Middle frontal gyrus (tissue), 1 donor: ENCODE data around the gene FOS.

Experiments used
- DNase-seq: peaks from one replicate; pipeline ENCODE4 v3.0.0-alpha.2; 2015; ENCODE audit warnings: low spot score; ENCODE audit errors: extremely low spot score

Gene FOS

DNA sequence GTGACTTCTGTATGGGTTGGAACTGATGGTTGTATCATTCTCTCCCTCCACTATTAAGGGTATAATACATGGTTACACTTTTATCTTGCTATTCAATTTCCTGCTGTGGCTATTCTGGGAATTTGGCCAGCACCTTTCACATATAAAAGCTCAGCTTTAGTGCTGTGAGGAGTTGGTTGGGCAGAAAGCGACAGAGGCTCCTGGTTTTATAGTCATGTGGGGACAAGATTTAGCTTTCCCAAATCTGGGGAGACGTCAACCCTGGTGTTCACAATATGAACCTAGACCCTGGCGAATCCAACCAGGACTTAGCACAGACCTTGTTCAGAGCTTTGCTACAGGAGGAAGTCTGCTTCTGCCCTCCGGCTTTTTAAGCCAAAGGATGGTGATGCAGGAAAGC is 36.5 kb downstream of the FOS start:
- no peak for DNase-seq

DNA sequence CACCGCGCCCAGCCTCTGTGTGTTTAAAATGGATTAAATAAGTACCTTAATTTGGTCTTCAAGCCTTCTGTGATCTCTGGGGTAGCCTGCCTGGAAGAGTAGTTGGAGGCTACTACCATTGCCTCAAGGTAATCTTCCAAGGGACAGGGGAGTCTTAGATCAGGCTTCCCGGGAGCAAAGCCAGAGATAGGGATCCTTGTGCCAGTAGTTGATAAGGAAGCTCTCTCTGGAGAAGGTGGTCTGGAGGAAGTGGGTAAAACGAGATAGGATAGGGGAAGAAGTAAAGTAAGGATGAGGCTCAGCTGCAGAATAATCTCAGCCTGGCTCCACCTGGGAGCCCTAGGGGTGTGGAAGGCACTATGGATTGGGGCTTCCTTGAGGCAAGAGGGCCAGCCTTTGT is 38.5 kb downstream of the FOS start:
- DNase-seq: no peak

DNA sequence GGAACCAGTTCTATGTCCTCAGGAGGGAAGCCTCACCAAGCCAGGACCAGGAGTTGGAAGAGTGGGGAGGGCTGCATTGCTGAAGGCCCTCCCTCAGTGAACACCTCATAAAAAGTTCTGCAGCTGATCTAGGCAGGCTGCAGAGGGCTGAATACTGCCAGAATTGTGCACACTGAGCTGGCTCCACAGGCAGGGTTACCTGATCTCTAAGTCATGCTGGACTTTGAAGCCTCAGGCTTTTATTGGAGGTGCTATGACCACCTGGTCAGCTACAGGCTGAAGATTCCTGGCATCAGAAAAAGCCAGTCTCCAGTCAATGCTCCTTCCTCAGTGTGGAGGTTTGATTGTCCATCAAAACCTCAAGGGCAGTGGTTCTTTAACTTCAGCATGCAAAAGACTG is 39.7 kb downstream of the FOS start:
- no peak for DNase-seq

DNA sequence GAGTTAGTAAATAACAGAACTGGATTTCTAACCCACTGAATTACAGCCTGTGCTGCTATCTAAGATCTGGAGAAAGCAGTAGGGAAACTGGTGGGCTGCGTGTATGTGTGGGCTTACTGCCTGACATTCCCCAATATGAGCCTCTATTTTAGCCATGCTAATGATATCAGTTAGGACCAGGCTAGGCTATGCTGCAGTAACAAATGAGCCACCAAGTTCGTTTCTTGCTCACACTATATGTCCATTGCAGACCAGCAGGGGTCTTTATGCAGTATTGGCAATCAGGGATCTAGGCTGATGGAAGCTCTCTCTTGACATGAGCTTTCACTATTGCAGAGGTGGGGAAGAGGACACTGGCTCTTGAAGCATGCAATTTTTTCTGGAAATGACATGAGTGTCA is 40.4 kb downstream of the FOS start:
- no peak for DNase-seq

DNA sequence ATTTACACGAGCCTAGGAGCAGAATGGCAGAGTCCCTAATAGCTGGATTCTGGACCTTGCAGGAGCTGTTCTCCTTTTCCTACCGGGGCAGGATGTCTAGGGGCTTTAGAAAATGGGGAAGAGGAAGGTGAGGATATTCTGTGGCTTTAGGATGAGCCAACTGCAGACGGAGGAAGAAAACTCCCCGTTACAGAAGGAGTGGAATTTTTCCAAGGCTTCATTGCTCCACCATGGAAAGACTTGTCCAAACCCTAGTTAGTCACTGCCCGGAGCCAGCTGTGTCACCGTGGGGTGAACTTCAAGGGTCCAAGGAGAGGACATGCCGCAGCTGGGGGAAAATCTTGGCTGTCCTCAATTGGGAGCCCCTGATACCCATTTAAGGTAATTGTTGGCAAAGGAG is 41.6 kb downstream of the FOS start:
- DNase-seq: no peak

DNA sequence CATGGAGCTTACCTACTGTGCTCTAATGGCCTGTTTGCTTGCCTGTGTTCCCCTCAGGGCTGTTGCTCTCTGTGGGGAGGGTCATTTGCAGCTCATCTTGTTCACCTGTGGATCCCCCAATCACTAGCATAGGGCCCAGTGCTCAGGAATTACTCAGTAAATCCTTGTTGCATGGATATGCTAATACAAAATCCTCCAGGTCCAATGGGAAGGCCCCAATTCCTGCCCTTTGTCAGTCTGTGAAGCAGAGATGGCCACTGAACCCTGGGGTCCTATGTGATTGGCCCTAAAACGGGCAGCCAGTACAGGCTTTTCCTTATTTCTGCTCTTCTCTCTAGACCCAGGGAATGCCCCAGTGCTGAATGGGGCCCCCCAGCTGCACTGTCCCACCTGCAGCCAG is 44.1 kb downstream of the FOS start:
- no peak for DNase-seq

DNA sequence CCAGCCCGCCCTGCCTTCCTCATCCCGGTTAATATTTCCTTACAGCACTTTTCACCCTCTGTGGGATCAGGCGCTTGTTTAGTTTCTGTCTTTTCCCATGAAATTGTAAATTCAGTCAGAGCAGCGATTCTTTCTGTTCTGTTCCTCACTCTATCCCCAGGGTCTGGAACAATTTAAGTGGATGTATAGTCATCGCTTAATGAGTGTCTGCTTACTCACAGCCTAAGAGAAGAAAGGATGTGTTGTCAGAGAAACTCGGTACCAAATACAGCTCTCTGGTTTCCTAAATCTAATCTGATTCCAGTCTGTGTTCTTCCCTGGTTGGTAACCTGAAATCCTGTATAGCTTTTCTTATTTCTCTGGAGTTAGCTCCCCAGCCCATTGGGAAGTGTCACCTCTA is 44.9 kb downstream of the FOS start:
- DNase-seq: no peak

DNA sequence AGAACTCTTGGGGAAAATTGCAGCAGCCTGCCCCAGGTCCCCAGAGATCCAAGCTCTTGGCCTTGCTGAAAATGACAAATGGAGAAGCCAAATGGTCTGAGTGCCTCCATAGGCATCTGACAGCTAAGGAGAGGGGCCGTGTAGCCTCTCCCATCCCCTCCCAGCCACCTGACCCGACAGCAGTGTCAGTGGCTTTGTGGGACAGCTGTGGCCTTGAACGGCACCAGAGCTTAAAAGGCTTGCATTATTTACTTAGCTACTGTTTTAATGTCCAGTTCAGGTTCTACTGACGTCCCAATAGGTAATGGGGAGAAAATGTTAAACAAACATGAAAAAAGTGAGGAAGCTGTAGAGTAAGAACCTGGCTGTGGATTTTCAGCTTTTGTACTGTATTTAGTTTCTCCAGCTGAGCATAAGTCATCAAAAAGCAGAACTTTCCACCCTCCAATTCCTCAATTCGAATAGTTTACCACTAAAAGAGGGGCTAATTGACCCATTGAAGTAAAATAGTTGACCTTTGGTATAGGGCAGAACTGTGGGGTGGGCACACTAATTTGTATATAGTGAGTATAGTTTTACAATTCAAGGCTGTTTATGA is 50.0 kb downstream of the FOS start:
- DNase-seq: no peak

DNA sequence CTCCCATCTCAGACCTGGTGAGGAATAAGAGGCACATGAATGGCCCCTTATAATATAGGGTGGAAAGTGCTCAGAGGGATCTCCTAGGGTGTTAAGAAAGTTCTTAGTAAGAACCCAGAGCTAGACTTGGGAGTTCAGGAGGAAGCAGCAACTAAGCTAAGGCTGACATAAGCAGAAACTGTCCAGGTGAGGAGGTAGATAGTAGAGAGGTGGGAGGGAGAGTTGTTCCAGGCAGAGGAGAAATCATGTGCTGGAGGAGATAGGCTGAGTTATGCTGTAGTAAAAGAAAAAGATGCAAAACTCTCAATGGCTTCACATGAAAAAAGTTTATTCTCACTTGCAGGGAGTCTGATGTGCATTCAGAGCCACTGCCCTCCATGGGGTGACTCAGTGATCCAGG is 50.7 kb downstream of the FOS start:
- no peak for DNase-seq

DNA sequence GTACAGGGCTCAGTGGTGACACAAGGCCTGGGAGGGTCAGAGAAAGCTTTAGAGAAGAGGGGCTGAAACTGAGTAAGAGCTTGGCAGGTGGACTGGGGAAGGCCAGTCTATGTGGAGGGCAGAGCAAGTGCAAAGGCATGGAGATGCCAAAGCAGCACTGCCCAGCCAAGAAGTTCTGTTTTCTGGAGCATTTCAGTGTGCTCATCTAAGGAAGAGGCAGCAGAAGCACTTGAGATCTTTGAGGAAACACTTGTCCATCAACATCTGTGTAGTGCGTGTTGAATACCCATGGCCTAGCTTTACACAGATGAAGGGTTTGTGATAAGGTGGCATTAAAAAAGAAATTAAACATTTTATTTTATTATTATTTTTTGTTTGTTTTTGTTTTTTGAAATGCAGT is 52.8 kb downstream of the FOS start:
- no peak for DNase-seq
